Liver (tissue), 9 donors: ENCODE results near the gene RTN4RL1. TPM values are rescaled to one million over a fixed set of nuclear protein-coding genes. Genes with fewer than 3 reads are reported as not detected.

Experiments used
- DNase-seq: peaks from one replicate; pipeline ENCODE4 v3.0.0-alpha.2; 2017; ENCODE audit warnings: low spot score
- H3K27ac ChIP-seq, 2 donors: one replicate each; pipeline ENCODE4 v1.7.0; 2013; ENCODE audit warnings: inconsistent platforms in 2 of 2, low read length in 2 of 2, control low read depth in 1 of 2, low read depth in 1 of 2, mild to moderate bottlenecking in 1 of 2
- H3K27me3 ChIP-seq, 4 donors: one replicate each; pipeline versions ENCODE4 v1.6.1 to v1.7.0; 2013; ENCODE audit warnings: low read length in 3 of 4, inconsistent platforms in 1 of 4, mild to moderate bottlenecking in 1 of 4, moderate library complexity in 1 of 4; ENCODE audit not compliant: control insufficient read depth in 4 of 4, insufficient read depth in 4 of 4
- H3K36me3 ChIP-seq, 4 donors: one replicate each; pipeline versions ENCODE4 v1.6.1 to v1.7.0; 2013; ENCODE audit warnings: low read length in 3 of 4, mild to moderate bottlenecking in 3 of 4, low read depth in 1 of 4, moderate library complexity in 1 of 4; ENCODE audit not compliant: control insufficient read depth in 4 of 4, insufficient read depth in 3 of 4
- H3K4me1 ChIP-seq, 4 donors: one replicate each; pipeline versions ENCODE4 v1.6.1 to v1.7.0; 2013; ENCODE audit warnings: low read length in 3 of 4, mild to moderate bottlenecking in 3 of 4, moderate library complexity in 1 of 4; ENCODE audit not compliant: control insufficient read depth in 4 of 4, insufficient read depth in 4 of 4
- H3K4me3 ChIP-seq, 3 donors: one replicate each; pipeline versions ENCODE4 v1.6.1 to v1.7.0; 2013; ENCODE audit warnings: low read length in 3 of 3, control low read depth in 1 of 3, low read depth in 1 of 3, mild to moderate bottlenecking in 1 of 3
- H3K9ac ChIP-seq, 2 donors: one replicate each; pipeline ENCODE4 v1.7.0; 2013; ENCODE audit warnings: low read length in 2 of 2, mild to moderate bottlenecking in 2 of 2, moderate library complexity in 2 of 2, control low read depth in 1 of 2, low read depth in 1 of 2
- H3K9me3 ChIP-seq, 4 donors: one replicate each; pipeline versions ENCODE4 v1.6.1 to v1.7.0; 2013; ENCODE audit warnings: low read length in 3 of 4; ENCODE audit not compliant: control insufficient read depth in 4 of 4
- EGR1 ChIP-seq, 2 donors: IDR thresholded peaks; 2 replicates each; pipeline ENCODE4 v1.6.1; 2016 to 2018; ENCODE audit warnings: antibody characterized with exemption in 2 of 2, low read depth in 2 of 2
- FOXA2 ChIP-seq: IDR thresholded peaks from 2 replicates; pipeline ENCODE4 v1.6.1; 2016; ENCODE audit warnings: antibody characterized with exemption
- GABPA ChIP-seq, 2 donors: IDR thresholded peaks in 1 of 2; conservative IDR thresholded peaks in 1 of 2; 2 replicates each; pipeline ENCODE4 v1.6.1; 2016; ENCODE audit warnings: antibody characterized with exemption in 2 of 2, mild to moderate bottlenecking in 1 of 2, moderate library complexity in 1 of 2
- HNF4A ChIP-seq, 2 donors: conservative IDR thresholded peaks; 2 replicates each; pipeline ENCODE4 v1.6.1; 2016; ENCODE audit warnings: antibody characterized with exemption in 2 of 2, mild to moderate bottlenecking in 2 of 2
- HNF4G ChIP-seq: IDR thresholded peaks from 2 replicates; pipeline ENCODE4 v1.6.1; 2016; ENCODE audit warnings: antibody characterized with exemption
- JUND ChIP-seq, 2 donors: IDR thresholded peaks; 2 replicates each; pipeline ENCODE4 v1.6.1; 2016; ENCODE audit warnings: antibody characterized with exemption in 2 of 2
- NR2F2 ChIP-seq: IDR thresholded peaks from 2 replicates; pipeline ENCODE4 v1.6.1; 2016; ENCODE audit warnings: antibody characterized with exemption
- RAD21 ChIP-seq, 2 donors: IDR thresholded peaks; 2 replicates each; pipeline ENCODE4 v1.6.1; 2016; ENCODE audit warnings: antibody characterized with exemption in 2 of 2, mild to moderate bottlenecking in 2 of 2
- RXRA ChIP-seq, 2 donors: IDR thresholded peaks; 2 replicates each; pipeline ENCODE4 v1.6.1; 2017 to 2018; ENCODE audit warnings: antibody characterized with exemption in 2 of 2, mild to moderate bottlenecking in 1 of 2
- SP1 ChIP-seq: IDR thresholded peaks from 2 replicates; pipeline ENCODE4 v1.6.1; 2018; ENCODE audit warnings: antibody characterized with exemption, mild to moderate bottlenecking
- TAF1 ChIP-seq: conservative IDR thresholded peaks from 2 replicates; pipeline ENCODE4 v1.6.1; 2016; ENCODE audit warnings: antibody characterized with exemption, mild to moderate bottlenecking
- YY1 ChIP-seq: IDR thresholded peaks from 2 replicates; pipeline ENCODE4 v1.6.1; 2016; ENCODE audit warnings: antibody characterized with exemption, mild to moderate bottlenecking
- WGBS: extraction: QIAGEN DNeasy Blood & Tissue Kit; methylation state at CpG from one replicate; pipeline ENCODE4 v1.1.7; 2013; 5-methylcytosine and 5-hydroxymethylcytosine counted together
- polyA plus RNA-seq, 2 donors: library from polyadenylated mRNA; stranded (reverse) in 1 of 2; unstranded in 1 of 2; fragments of 200-250 nt in 1 of 2; fragments of >200 nt in 1 of 2; fragmentation: Nextera tagmentation in 1 of 2; extraction: Ambion mirVana in 1 of 2; gene quantifications; one replicate each; pipeline versions ENCODE4 v1.2.1 to v1.2.3, GENCODE V29; 2013 to 2015
- total RNA-seq, 2 donors: library from RNA; depleted of rRNA; stranded (reverse); fragments of >200 nt; gene quantifications; one replicate each; pipeline ENCODE4 v1.2.3, GENCODE V29; 2014
- TF ChIP-seq, protein P1 (sequence below): IDR thresholded peaks from 2 replicates; pipeline ENCODE4 v1.6.1; 2016; ENCODE audit warnings: antibody characterized with exemption
- TF ChIP-seq, protein P2 (sequence below): fragments of 150-350 bp; IDR thresholded peaks from 2 replicates; pipeline ENCODE4 v1.5.1; 2017; ENCODE audit warnings: improper control_type of control experiment, low read depth, low read length; ENCODE audit not compliant: missing input control
- TF ChIP-seq, protein P3 (sequence below): IDR thresholded peaks from 2 replicates; pipeline ENCODE4 v1.6.1; 2016; ENCODE audit warnings: antibody characterized with exemption
- TF ChIP-seq, protein P4 (sequence below): IDR thresholded peaks from 2 replicates; pipeline ENCODE4 v1.6.1; 2016; ENCODE audit warnings: antibody characterized with exemption
- donor health status: healthy.
- donor health status: healthy.
- donor health status: healthy.
- donor health status: healthy.
- donor health status: healthy.

RTN4RL1 gene
- total and polyA plus RNA-seq, 4 donors = 0.04 to 5.4 (median 1.2) TPM

DNA sequence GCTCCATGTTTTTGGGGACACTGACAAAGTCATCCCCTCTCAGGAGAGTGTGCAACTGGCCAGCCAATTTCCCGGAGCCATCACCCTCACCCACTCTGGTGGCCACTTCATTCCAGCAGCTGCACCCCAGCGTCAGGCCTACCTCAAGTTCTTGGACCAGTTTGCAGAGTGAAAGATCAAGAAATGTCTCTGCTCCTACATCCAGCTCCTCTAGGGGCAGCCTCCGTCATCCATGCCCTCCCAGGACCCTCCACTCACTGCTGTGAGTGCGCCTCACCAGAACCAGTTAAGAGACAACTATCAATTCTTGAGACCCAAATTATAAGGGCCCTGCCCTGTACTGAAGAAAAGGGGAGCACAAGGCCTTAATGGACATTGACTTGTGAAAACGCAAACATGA, 17.8 kb upstream of the RTN4RL1 start:
- H3K4me3 ChIP-seq = no peak overlapping the region
- H3K4me1 ChIP-seq = peaks cover 5 to 19% (median 12%) of the 10 kb centered on the region in 4 donors
- no peak overlapping the region for H3K27ac ChIP-seq
- H3K9ac ChIP-seq = no peak overlapping the region
- no peak for DNase-seq
- TF ChIP-seq TAF1 = no peak
- no peak for TF ChIP-seq GABPA (IDR thresholded peaks at IDR 0.05 in 1 of 2, conservative IDR thresholded peaks at IDR 0.05 in 1 of 2)
- TF ChIP-seq EGR1 (IDR thresholded peaks at IDR 0.05; ENCODE audit: low read depth in 2 of 2) = no peak
- TF ChIP-seq SP1 = no peak
- no peak for TF ChIP-seq NR2F2
- TF ChIP-seq, protein P1, sequence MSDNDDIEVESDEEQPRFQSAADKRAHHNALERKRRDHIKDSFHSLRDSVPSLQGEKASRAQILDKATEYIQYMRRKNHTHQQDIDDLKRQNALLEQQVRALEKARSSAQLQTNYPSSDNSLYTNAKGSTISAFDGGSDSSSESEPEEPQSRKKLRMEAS = no peak
- no peak for TF ChIP-seq RXRA (IDR thresholded peaks at IDR 0.05)
- TF ChIP-seq HNF4A (conservative IDR thresholded peaks at IDR 0.05) = no peak
- H3K36me3 ChIP-seq = peaks cover 0 to 10% (median 5%) of the 10 kb centered on the region in 4 donors
- H3K9me3 ChIP-seq = no peaks in the 10 kb centered on the region
- 93% methylated on average over 5 of the region's 5 CpGs for WGBS
- H3K27me3 ChIP-seq = no peaks in the 10 kb centered on the region

DNA sequence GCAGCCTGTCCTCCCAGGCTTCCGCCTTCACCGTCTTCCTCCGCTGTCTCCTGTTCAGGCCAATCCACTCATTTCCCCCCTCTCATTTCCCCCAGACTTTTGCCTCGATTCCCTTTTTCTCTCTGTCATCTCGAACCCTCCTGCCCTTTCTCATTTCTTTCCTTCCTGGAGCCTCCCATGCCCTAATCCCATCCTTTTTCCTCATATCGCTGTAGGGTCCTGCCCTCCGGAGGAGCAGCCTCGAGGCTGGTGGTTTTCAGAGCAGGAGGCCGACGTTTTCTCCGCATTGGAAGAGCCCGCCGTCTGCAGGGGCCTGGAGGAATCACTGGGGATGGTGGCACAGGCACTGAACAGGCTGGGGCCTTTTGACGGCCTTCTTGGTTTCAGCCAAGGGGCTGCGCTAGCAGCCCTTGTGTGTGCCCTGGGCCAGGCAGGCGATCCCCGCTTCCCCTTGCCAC, 17.3 kb upstream of the RTN4RL1 start:
- H3K9ac ChIP-seq = peak overlapping the region; percentile 42 to 73
- H3K4me3 ChIP-seq = peak overlapping the region; percentile 61 to 92 (median 78)
- TF ChIP-seq GABPA (IDR thresholded peaks at IDR 0.05 in 1 of 2, conservative IDR thresholded peaks at IDR 0.05 in 1 of 2) (no peak), FOXA2 (no peak), TAF1 (no peak), EGR1 (IDR thresholded peaks at IDR 0.05; ENCODE audit: low read depth in 2 of 2) (no peak), HNF4A (conservative IDR thresholded peaks at IDR 0.05) (no peak)
- TF ChIP-seq, protein P2, sequence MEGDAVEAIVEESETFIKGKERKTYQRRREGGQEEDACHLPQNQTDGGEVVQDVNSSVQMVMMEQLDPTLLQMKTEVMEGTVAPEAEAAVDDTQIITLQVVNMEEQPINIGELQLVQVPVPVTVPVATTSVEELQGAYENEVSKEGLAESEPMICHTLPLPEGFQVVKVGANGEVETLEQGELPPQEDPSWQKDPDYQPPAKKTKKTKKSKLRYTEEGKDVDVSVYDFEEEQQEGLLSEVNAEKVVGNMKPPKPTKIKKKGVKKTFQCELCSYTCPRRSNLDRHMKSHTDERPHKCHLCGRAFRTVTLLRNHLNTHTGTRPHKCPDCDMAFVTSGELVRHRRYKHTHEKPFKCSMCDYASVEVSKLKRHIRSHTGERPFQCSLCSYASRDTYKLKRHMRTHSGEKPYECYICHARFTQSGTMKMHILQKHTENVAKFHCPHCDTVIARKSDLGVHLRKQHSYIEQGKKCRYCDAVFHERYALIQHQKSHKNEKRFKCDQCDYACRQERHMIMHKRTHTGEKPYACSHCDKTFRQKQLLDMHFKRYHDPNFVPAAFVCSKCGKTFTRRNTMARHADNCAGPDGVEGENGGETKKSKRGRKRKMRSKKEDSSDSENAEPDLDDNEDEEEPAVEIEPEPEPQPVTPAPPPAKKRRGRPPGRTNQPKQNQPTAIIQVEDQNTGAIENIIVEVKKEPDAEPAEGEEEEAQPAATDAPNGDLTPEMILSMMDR = peak; percentile 1
- H3K27me3 ChIP-seq = no peaks in the 10 kb centered on the region
- peak overlapping the region; percentile 78 to 81 for H3K27ac ChIP-seq
- 26% methylated on average over 17 of the region's 17 CpGs for WGBS
- H3K9me3 ChIP-seq = no peaks in the 10 kb centered on the region
- peaks cover 0 to 16% (median 8%) of the 10 kb centered on the region in 4 donors for H3K36me3 ChIP-seq
- DNase-seq = no peak
- H3K4me1 ChIP-seq = peaks cover 5 to 19% (median 12%) of the 10 kb centered on the region in 4 donors

DNA sequence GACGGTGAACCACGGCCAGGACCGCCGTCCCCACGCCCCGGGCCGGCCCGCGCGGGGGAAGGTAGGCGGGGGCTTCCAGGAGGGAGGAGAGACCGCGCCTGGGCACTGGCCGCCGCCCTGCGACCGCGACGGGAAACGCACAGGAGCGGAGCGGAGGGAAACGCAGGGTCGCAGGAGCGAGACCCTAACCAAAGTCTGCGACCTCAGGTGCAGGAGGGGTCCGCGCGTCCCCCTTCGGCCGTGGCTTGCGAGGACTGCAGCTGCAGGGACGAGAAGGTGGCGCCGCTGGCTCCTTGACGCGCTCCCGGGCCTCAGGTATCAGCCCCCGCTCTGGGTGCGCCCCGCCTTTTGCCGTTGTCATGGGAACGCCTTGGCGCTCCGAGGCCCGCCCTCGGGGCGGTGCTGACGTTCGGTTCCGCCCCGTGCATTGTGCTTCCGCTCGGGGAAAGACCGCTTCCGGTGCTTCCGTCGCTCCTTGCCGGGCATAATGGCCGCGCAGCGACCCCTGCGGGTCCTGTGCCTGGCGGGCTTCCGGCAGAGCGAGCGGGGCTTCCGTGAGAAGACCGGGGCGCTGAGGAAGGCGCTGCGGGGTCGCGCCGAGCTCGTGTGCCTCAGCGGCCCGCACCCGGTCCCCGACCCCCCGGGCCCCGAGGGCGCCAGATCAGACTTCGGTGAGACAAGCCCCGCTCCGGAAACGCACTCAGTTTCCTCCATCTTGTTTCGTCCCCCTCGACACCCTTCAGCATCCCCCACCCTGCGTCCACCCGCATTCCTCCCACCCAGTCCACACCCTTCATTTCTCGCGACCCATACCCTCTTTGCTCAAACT, 16.6 kb upstream of the RTN4RL1 start, which contains the start of gene OVCA2:
OVCA2 (plus strand) TSS at position 462 of the 829 bp plus-strand sequence; CDS start at position 488, 26 bp downstream.
- under 1% methylated on average over 93 of the region's 93 CpGs for WGBS
- H3K4me1 ChIP-seq = peaks cover 5 to 19% (median 12%) of the 10 kb centered on the region in 4 donors
- peaks cover 0 to 22% (median 12%) of the 10 kb centered on the region in 4 donors for H3K36me3 ChIP-seq
- no peaks in the 10 kb centered on the region for H3K27me3 ChIP-seq
- H3K9me3 ChIP-seq = no peaks in the 10 kb centered on the region
- H3K9ac ChIP-seq = peak within 1 kb of the TSS; percentile 42 to 73
- peak within 1 kb of the TSS; percentile 78 to 81 for H3K27ac ChIP-seq
- H3K4me3 ChIP-seq = peak within 1 kb of the TSS; percentile 61 to 92 (median 78)
- peak; percentile 97 for DNase-seq
- TF ChIP-seq EGR1 (IDR thresholded peaks at IDR 0.05; ENCODE audit: low read depth in 2 of 2) (no peak), YY1 (peak; percentile 96), FOXA2 (no peak), GABPA (IDR thresholded peaks at IDR 0.05 in 1 of 2, conservative IDR thresholded peaks at IDR 0.05 in 1 of 2) (peak; percentile 87 to 96), RAD21 (IDR thresholded peaks at IDR 0.05) (peak; percentile 46 to 56), JUND (IDR thresholded peaks at IDR 0.05) (no peak), HNF4A (conservative IDR thresholded peaks at IDR 0.05) (no peak), HNF4G (no peak)
- TF ChIP-seq, protein P3, sequence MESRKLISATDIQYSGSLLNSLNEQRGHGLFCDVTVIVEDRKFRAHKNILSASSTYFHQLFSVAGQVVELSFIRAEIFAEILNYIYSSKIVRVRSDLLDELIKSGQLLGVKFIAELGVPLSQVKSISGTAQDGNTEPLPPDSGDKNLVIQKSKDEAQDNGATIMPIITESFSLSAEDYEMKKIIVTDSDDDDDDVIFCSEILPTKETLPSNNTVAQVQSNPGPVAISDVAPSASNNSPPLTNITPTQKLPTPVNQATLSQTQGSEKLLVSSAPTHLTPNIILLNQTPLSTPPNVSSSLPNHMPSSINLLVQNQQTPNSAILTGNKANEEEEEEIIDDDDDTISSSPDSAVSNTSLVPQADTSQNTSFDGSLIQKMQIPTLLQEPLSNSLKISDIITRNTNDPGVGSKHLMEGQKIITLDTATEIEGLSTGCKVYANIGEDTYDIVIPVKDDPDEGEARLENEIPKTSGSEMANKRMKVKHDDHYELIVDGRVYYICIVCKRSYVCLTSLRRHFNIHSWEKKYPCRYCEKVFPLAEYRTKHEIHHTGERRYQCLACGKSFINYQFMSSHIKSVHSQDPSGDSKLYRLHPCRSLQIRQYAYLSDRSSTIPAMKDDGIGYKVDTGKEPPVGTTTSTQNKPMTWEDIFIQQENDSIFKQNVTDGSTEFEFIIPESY = no peak
- TF ChIP-seq, protein P2 = peak; percentile 38
- TF ChIP-seq, protein P4, sequence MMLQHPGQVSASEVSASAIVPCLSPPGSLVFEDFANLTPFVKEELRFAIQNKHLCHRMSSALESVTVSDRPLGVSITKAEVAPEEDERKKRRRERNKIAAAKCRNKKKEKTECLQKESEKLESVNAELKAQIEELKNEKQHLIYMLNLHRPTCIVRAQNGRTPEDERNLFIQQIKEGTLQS = no peak
